GM12801 (cell line): ENCODE results near the gene CRIP2.

Experiments used
- CTCF ChIP-seq: IDR thresholded peaks from one replicate; pipeline ENCODE4 v1.5.1; 2011; ENCODE audit warnings: control low read depth; ENCODE audit not compliant: insufficient read length; ENCODE audit errors: extremely low read depth

CRIP2 gene

GRCh38 chr14:105485739-105486162 lies 11.1 kb downstream of the CRIP2 start:
- TF ChIP-seq CTCF: no peak

GRCh38 chr14:105486163-105486973 lies 11.7 kb downstream of the CRIP2 start, which contains the start of gene CRIP1:
Gene CRIP1 (plus strand): TSS chr14:105486886. CDS start chr14:105487260, 374 bp downstream.
- no peak for TF ChIP-seq CTCF

GRCh38 chr14:105486974-105487448 lies 12.4 kb downstream of the CRIP2 start:
- TF ChIP-seq CTCF: no peak

- TF ChIP-seq CTCF: no peak
These were observed 12.9 kb downstream of the CRIP2 start for GRCh38 chr14:105487449-105487985.

GRCh38 chr14:105487986-105488777 lies 13.6 kb downstream of the CRIP2 start:
- TF ChIP-seq CTCF: no peak

- no peak for TF ChIP-seq CTCF
These were observed 14.3 kb downstream of the CRIP2 start for GRCh38 chr14:105488781-105489541.
